SK-N-MC (cell line): Measurements from ENCODE around the gene ERI3.

Experiments
- EZH2 ChIP-seq: fragments of 200-600 bp; sonication (generic); IDR thresholded peaks from one replicate; pipeline ENCODE4 v1.6.1; 2017; ENCODE audit warnings: antibody characterized with exemption
- FOXP2 ChIP-seq: optimal IDR thresholded peaks from 2 replicates; pipeline ENCODE3; 2011; ENCODE audit warnings: mild to moderate bottlenecking, moderate library complexity; ENCODE audit not compliant: insufficient read depth; ENCODE audit errors: extremely low read length, control extremely low read depth
- POLR2AphosphoS5 ChIP-seq: IDR thresholded peaks from 2 replicates; pipeline ENCODE4 v1.6.1; 2012; ENCODE audit warnings: mild to moderate bottlenecking, low read depth, low read length, borderline replicate concordance

DNA sequence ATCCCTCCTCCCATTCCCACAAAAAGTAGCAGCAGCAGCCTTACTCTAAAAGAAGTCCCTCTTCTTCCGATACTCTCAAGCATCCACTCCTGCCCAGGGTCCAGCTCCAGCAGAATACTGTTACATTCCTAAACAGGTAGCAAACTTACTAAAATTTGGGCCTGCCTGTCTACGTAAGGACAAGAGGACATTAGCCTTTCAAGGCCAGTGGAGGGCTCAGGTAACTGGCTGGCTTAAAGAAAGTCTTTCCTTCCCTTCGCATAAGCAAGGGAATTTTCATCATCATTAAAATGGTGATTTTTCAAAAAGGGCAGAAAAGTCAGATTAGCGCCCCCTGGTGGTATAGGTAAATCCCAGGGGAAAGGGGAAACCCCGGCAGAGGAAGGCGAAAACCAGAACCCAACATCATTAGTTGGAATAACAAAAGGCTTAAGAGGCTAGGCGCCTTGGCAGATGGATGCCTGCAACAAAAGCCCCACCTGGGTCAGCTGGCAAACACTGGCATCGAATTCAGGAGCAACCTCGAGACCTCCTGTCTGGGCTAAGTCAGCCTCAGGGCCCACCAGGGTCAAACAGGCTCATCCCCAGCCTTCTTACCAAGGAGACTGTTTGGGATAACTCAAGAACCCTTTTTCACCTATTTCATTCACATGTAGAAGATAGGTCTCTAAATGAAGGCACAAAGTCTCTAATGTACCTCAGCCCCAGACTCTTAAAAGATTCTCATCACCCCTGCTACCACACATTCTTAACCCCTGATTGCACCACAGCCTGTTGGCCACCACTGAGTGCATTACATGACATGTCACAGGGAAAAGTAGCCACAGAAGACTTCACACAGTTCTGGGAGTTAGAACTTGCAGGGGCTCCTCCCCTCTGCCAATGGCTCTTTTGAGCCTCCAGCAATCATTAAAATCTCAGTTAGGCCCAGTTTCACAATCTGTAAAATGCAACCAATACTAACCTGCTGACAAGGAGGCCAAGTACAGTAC is 36.7 kb downstream of the ERI3 start:
- no peak for TF ChIP-seq EZH2
- no peak for TF ChIP-seq POLR2AphosphoS5
- TF ChIP-seq FOXP2: no peak
